ENCODE measurements around the gene LHX4. TPM values are rescaled to one million over a fixed set of nuclear protein-coding genes. Genes with fewer than 3 reads are reported as not detected.

Gene LHX4
- total RNA-seq, 1 donor from 2014 or later = not detected

DNA sequence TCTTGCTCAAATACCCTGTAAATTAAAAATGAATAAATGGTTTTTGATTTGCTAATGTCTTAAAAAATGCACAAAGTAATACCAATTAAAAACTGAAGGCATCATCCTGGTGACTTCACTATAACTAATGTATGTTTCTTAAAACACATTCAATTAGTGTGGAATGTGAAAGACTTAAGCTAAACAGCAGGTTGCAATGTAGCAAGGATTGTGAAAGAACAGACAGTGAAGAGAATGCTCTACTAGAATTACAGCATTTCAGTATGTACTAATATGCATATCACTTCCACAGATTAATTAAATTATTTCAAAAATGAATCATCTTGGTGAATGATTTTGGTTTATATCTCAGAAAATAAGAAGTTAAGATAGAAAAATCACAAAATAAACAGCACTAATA, 56.4 kb downstream of the LHX4 start:
- Histone ChIP-seq H3K9me3 (replicated peaks) (no peaks in the 10 kb centered on the region), H3K36me3 (peaks cover 16% of the 10 kb centered on the region), H3K4me1 (peaks cover 17% of the 10 kb centered on the region), H3K27me3 (ENCODE audit: low read depth) (no peaks in the 10 kb centered on the region), H3K4me3 (no peak overlapping the region), H3K27ac (replicated peaks) (no peak overlapping the region)
- DNase-seq = no peak
- intact Hi-C loops (cut with micrococcal nuclease) = no loop called here
- TF ChIP-seq, protein P1, sequence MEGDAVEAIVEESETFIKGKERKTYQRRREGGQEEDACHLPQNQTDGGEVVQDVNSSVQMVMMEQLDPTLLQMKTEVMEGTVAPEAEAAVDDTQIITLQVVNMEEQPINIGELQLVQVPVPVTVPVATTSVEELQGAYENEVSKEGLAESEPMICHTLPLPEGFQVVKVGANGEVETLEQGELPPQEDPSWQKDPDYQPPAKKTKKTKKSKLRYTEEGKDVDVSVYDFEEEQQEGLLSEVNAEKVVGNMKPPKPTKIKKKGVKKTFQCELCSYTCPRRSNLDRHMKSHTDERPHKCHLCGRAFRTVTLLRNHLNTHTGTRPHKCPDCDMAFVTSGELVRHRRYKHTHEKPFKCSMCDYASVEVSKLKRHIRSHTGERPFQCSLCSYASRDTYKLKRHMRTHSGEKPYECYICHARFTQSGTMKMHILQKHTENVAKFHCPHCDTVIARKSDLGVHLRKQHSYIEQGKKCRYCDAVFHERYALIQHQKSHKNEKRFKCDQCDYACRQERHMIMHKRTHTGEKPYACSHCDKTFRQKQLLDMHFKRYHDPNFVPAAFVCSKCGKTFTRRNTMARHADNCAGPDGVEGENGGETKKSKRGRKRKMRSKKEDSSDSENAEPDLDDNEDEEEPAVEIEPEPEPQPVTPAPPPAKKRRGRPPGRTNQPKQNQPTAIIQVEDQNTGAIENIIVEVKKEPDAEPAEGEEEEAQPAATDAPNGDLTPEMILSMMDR (IDR thresholded peaks at IDR 0.05; ENCODE audit: borderline replicate concordance) = no peak

DNA sequence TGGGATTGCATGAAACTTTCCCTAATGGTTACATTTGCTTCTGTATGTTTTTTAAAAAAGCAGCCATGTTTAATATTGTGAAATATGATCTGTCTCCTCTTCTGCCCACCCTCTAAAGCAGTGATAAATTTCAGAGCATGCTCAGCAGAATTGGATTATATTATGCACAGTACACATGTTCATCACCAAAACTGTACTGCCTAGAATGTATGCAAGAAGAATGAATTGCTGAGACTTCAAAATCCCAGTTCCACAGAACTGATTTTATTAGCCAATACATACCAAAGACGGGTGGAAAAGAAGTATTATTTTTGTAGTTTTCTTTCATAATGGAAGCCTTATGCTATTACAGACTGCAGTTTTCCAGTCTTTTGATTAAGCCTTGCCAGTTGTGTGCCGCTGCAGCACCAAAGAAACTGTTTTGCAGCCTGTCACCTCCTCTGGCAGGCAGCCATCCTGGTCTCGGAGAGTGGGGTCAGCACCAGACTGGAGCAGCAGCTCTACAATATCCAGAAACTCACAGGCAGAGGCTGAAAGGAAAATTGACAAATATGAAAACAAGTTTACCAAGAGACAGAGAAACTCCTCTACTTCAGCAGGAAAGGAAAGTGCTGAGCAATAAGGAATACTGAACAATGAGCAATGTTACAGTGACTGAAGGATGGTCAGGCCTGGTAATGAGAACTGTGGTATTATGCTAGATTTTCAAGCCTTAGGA, 58.1 kb downstream of the LHX4 start:
- H3K4me3 ChIP-seq = no peak overlapping the region
- TF ChIP-seq, protein P1 (IDR thresholded peaks at IDR 0.05; ENCODE audit: borderline replicate concordance) = no peak
- H3K9me3 ChIP-seq (replicated peaks) = peaks cover 7% of the 10 kb centered on the region
- peaks cover 17% of the 10 kb centered on the region for H3K4me1 ChIP-seq
- H3K27ac ChIP-seq (replicated peaks) = no peak overlapping the region
- no peaks in the 10 kb centered on the region for H3K27me3 ChIP-seq (ENCODE audit: low read depth)
- H3K36me3 ChIP-seq = peaks cover 16% of the 10 kb centered on the region
- intact Hi-C loops (cut with micrococcal nuclease) = no loop called here
- DNase-seq = no peak

DNA sequence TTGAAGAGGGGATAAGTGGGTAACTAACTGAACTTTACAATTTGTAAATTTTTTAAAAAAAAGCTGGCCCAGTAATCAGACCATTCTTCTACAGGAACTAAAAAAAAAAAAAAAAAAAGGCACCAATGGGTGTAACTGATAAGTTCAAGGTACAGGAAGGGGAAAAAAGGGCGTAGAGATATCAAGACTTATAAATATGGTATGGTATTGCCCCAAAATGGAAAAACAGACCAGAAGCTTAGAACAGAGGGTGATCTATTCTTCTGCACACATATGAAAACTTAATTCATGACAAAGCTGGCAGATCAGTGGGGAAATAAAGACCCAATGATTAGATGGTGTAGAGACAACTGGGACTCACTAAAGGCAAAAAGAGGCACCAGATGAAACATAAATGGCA, 58.9 kb downstream of the LHX4 start:
- H3K4me1 ChIP-seq = peaks cover 17% of the 10 kb centered on the region
- H3K36me3 ChIP-seq = peaks cover 16% of the 10 kb centered on the region
- no peak overlapping the region for H3K4me3 ChIP-seq
- no peak for DNase-seq
- intact Hi-C loops (cut with micrococcal nuclease) = no loop called here
- H3K27ac ChIP-seq (replicated peaks) = no peak overlapping the region
- TF ChIP-seq, protein P1 (IDR thresholded peaks at IDR 0.05; ENCODE audit: borderline replicate concordance) = no peak
- H3K27me3 ChIP-seq (ENCODE audit: low read depth) = no peaks in the 10 kb centered on the region
- H3K9me3 ChIP-seq (replicated peaks) = peaks cover 7% of the 10 kb centered on the region

DNA sequence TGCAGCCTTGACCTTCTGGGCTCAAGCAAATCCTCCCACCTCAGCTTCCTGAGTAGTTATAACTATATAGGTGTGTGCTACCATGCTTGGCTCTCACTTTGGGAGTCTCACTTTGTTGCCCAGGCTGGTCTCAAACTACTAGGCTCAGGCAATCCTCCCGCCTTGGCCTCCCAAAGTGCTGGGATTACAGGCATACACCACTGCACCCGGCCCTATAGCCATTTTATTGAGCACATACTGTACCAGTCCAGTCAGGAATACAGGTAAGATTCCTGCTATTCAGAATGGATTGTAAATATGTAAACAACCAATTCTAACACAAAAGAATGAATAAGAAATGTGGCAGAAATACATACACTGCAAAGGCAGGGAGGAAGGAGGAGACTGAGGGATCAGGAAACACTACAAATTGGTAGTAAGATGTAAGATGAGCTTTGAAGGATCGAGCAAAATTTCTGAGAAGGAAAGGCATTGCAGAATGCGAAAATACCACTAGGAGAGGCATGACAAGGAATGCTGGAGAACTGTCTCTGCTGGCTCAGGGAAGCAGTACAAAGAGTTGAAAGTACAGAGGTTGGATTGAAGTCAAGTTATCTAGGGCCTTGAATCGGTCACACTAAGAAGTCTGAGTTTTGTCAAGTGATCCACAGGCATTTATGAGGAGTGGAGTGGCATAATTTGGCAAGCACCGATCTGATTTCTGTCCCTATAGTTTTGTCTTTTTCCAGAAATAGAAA, 60.4 kb downstream of the LHX4 start:
- intact Hi-C loops (cut with micrococcal nuclease) = no loop called here
- Histone ChIP-seq H3K27me3 (ENCODE audit: low read depth) (no peaks in the 10 kb centered on the region), H3K36me3 (peaks cover 5% of the 10 kb centered on the region), H3K27ac (replicated peaks) (no peak overlapping the region), H3K9me3 (replicated peaks) (peaks cover 7% of the 10 kb centered on the region), H3K4me1 (peaks cover 17% of the 10 kb centered on the region), H3K4me3 (no peak overlapping the region)
- DNase-seq = no peak
- TF ChIP-seq, protein P1 (IDR thresholded peaks at IDR 0.05; ENCODE audit: borderline replicate concordance) = no peak

DNA sequence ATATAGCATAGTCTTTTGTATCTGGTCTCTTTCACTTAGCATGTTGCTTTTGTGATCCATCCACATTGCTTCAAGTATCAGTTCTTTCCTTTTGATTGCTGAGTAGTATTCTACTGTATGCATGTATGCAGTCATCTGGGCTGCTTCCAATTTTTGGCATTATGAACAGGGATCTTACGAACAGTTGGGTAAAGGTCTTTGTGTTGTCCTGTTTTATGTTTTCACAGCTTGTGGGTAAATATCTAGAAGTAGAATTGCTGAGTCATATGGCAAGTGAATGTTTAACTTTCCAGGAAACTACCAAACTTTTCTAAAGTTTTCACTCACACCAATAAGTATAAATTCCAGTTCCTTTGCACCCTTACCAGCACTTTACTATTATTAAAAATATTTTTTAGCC, 60.9 kb downstream of the LHX4 start:
- intact Hi-C loops (cut with micrococcal nuclease) = no loop called here
- Histone ChIP-seq H3K27ac (replicated peaks) (no peak overlapping the region), H3K9me3 (replicated peaks) (peaks cover 7% of the 10 kb centered on the region), H3K4me1 (peaks cover 17% of the 10 kb centered on the region), H3K4me3 (no peak overlapping the region), H3K27me3 (ENCODE audit: low read depth) (no peaks in the 10 kb centered on the region), H3K36me3 (peaks cover 5% of the 10 kb centered on the region)
- DNase-seq = no peak
- TF ChIP-seq, protein P1 (IDR thresholded peaks at IDR 0.05; ENCODE audit: borderline replicate concordance) = no peak
